Smooth muscle cell (in vitro differentiated cells): Measurements from ENCODE around the gene PTGES3. TPM values are rescaled to one million over a fixed set of nuclear protein-coding genes. Genes with fewer than 3 reads are reported as not detected.
"Not testable (repeated sequence)": the region's sequence is repeated elsewhere in the genome, so short reads cannot be mapped to it uniquely, and the experiment has no call there.

Source experiments
- DNase-seq: peaks from one replicate; lab custom pipeline; 2025; ENCODE audit not compliant: unreplicated experiment; lab: John Stamatoyannopoulos, UW
- H2AFZ ChIP-seq: fragments of 200-600 bp; sonication (generic); 2 replicates; pipeline ENCODE4 v1.6.0; 2016; ENCODE audit warnings: antibody characterized with exemption, low read depth, mild to moderate bottlenecking
- H3F3A ChIP-seq: fragments of 200-600 bp; sonication (generic); 2 replicates; pipeline ENCODE4 v1.6.0; 2017; ENCODE audit warnings: antibody characterized with exemption, low read depth
- H3K27ac ChIP-seq: fragments of 200-600 bp; sonication (generic); 2 replicates; pipeline ENCODE4 v1.5.1; 2016; ENCODE audit warnings: low read depth, mild to moderate bottlenecking
- H3K27me3 ChIP-seq: fragments of 200-600 bp; sonication (generic); 2 replicates; pipeline ENCODE4 v1.6.1; 2016; ENCODE audit warnings: low read depth, mild to moderate bottlenecking
- H3K36me3 ChIP-seq: fragments of 200-600 bp; sonication (generic); 2 replicates; pipeline ENCODE4 v1.5.1; 2016; ENCODE audit warnings: low read depth
- H3K4me1 ChIP-seq: fragments of 200-600 bp; sonication (generic); 2 replicates; pipeline ENCODE4 v1.5.1; 2016; ENCODE audit warnings: low read depth
- H3K4me2 ChIP-seq: fragments of 200-600 bp; sonication (generic); 2 replicates; pipeline ENCODE4 v1.6.0; 2016; ENCODE audit warnings: mild to moderate bottlenecking
- H3K4me3 ChIP-seq: fragments of 200-600 bp; sonication (generic); 2 replicates; pipeline ENCODE4 v1.5.1; 2016; ENCODE audit warnings: mild to moderate bottlenecking
- H3K79me2 ChIP-seq: fragments of 200-600 bp; sonication (generic); 2 replicates; pipeline ENCODE4 v1.6.0; 2016; ENCODE audit warnings: low read depth, mild to moderate bottlenecking
- H3K9ac ChIP-seq: fragments of 200-600 bp; sonication (generic); 2 replicates; pipeline ENCODE4 v1.6.0; 2016; ENCODE audit warnings: low read depth
- H3K9me3 ChIP-seq: fragments of 200-600 bp; sonication (generic); replicated peaks from 2 replicates; pipeline ENCODE4 v1.5.1; 2016; ENCODE audit warnings: low read depth
- H4K20me1 ChIP-seq: fragments of 200-600 bp; sonication (generic); 2 replicates; pipeline ENCODE4 v1.6.0; 2016; ENCODE audit warnings: low read depth
- CTCF ChIP-seq: fragments of 200-600 bp; sonication (generic); IDR thresholded peaks from 2 replicates; pipeline ENCODE4 v1.5.1; 2017; ENCODE audit warnings: borderline replicate concordance, mild to moderate bottlenecking, antibody characterized with exemption; ENCODE audit not compliant: insufficient read depth, poor library complexity, severe bottlenecking
- WGBS: methylation state at CpG from one replicate; pipeline ENCODE4 v1.1.7; 2016; ENCODE audit warnings: low lambda C conversion rate; 5-methylcytosine and 5-hydroxymethylcytosine counted together
- polyA plus RNA-seq: library from polyadenylated mRNA; unstranded; fragments of >200 nt; fragmentation: Nextera tagmentation; extraction: Ambion mirVana; gene quantifications from 2 replicates; pipeline ENCODE4 v1.2.1, GENCODE V29; 2016
- total RNA-seq: library from RNA; depleted of rRNA; stranded (reverse); fragments of >200 nt; gene quantifications from 2 replicates; pipeline ENCODE4 v1.2.3, GENCODE V29; 2014

The PTGES3 gene
- total and polyA plus RNA-seq, 2 experiments from 2014 or later, result 128 to 160 TPM

DNA sequence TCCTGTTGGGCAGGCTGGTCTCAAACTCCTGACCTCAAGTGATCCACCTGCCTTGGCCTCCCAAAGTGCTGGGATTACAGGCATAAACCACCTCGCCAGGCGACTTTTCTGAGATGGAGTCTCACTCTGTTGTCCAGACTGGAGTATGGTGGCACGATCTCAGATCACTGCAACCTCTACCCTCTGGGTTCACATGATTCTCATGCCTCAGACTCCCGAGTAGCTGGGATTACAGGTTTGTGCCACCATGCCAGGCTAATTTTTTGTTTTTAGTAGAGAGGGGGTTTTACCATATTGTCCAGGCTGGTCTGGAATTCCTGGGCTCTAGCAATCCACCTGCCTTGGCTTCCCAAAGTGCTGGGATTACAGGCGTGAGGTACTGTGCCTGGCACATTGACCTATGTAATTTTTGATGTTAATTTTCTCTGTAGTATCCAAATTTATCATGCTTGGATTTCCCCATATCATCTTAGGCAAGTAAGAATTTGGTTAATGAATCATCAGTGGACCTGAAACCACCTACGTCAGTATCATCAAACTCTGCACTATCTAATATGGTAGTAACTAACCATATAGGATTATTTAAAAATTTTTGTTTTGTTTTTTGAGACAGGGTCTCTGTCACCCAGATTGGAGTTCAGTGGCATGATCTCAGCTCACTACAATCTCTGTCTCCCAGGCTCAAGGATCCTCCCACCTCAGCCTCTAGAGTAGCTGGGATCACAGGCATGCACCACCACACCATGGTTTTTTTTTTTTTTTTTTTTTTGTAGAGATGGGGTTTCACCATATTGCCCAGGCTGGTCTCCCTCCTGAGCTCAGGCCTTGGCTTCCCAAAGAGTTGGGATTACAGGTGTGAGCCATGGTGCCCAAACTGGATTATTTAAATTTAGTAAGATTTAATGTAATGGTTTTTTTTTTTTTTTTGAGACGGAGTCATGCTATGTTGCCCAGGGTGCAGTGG, 30.4 kb downstream of the PTGES3 start:
- 94% methylated on average over 7 of the region's 7 CpGs for WGBS
- H3K36me3 ChIP-seq, result no peaks in the 10 kb centered on the region
- no peak overlapping the region for H3K27ac ChIP-seq
- H3K4me3 ChIP-seq, result no peak overlapping the region
- H2AFZ ChIP-seq, result no peak overlapping the region
- no peak for TF ChIP-seq CTCF
- H3K9ac ChIP-seq, result no peak overlapping the region
- no peaks in the 10 kb centered on the region for H3F3A ChIP-seq
- H3K4me1 ChIP-seq, result no peaks in the 10 kb centered on the region
- no peaks in the 10 kb centered on the region for H3K79me2 ChIP-seq
- no peaks in the 10 kb centered on the region for H3K27me3 ChIP-seq
- no peak overlapping the region for H3K4me2 ChIP-seq
- H3K9me3 ChIP-seq, result no peaks in the 10 kb centered on the region
- no peaks in the 10 kb centered on the region for H4K20me1 ChIP-seq
- DNase-seq, result no peak

- not testable (repeated sequence) for H3K4me3 ChIP-seq, H3K27me3 ChIP-seq, DNase-seq, H3K9me3 ChIP-seq, H2AFZ ChIP-seq, H3K79me2 ChIP-seq, H3K4me2 ChIP-seq, H3F3A ChIP-seq, H3K9ac ChIP-seq, H3K27ac ChIP-seq, H3K36me3 ChIP-seq, H4K20me1 ChIP-seq, H3K4me1 ChIP-seq
- WGBS, result 94% methylated on average over 5 of the region's 5 CpGs
These were observed 34.3 kb downstream of the PTGES3 start for GRCh38 chr12:56653781-56654180.

DNA sequence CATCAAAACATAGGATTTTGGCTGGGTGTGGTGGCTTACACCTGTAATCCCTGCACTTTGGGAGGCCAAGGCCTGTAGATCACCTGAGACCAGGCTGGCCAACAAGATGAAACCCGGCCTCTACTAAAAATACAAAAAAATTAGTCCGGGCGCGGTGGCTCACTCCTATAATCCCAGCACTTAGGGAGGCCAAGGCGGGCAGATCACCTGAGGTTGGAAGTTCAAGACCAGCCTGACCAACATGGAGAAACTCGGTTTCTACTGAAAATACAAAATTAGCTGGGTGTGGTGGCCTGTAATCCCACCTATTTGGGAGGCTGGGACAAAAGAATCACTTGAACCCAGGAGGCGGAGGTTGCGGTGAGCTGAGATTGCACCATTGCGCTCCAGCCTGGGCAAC, 40.1 kb downstream of the PTGES3 start:
- H3K27ac ChIP-seq, H3F3A ChIP-seq, DNase-seq, H3K9ac ChIP-seq, H3K27me3 ChIP-seq, H3K4me2 ChIP-seq, H3K9me3 ChIP-seq, H2AFZ ChIP-seq, H3K36me3 ChIP-seq, H3K4me3 ChIP-seq, H3K4me1 ChIP-seq: not testable (repeated sequence)
- over 99% methylated on average over 9 of the region's 9 CpGs for WGBS
- H3K79me2 ChIP-seq, result peaks cover 28% of the 10 kb centered on the region
- H4K20me1 ChIP-seq, result peaks cover 23% of the 10 kb centered on the region

DNA sequence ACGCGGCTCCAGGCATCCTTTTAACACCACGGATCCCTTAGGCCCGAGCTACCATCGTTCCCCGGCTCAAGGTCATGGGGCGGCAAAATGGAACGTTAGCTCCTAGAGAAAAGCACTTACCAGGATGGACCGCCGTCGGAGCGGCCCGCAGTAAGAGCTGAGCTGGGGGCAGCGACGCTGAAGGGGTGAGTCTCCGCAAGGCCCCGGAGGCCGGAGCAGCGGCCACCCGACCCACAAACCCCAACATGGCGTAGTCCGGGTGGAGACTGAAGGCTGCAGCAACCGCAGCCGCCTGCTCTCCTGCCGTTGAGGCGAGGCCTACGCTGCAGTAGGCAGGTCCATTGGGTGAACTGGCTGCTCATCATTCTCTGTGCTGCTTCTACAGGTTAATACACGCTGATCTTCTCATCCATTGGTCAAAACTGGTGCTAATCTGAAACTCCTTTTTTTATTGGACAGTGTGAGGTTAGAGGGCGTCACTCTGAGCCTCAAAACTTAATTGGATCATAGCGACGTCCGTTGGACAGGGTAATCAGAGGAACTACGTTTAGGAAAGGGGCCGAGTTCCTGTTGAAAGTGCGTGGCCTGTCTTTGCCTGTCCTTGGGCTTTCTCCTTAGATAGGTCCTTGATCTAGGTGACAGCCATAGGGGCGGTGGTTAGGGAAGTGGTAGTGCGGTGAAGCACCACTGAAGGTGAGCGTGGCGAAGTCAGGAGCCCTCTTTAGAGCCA, 42.2 kb downstream of the PTGES3 start, which contains the start of gene ATP5F1B:
Gene ATP5F1B, minus strand, starts transcription at position 268 of the 730 bp plus-strand sequence. Its CDS starts 21 bp downstream, at position 247.
- WGBS, result under 1% methylated on average over 39 of the region's 39 CpGs
- peaks cover 12% of the 10 kb centered on the region for H3F3A ChIP-seq
- H3K27ac ChIP-seq, result peak within 1 kb of the TSS; percentile 69
- peak within 1 kb of the TSS; percentile 83 for H3K9ac ChIP-seq
- H3K36me3 ChIP-seq, result peaks cover 3% of the 10 kb centered on the region
- H3K27me3 ChIP-seq, result no peaks in the 10 kb centered on the region
- H4K20me1 ChIP-seq, result peaks cover 43% of the 10 kb centered on the region
- peak within 1 kb of the TSS; percentile 76 for H3K4me3 ChIP-seq
- peak; percentile 46 for DNase-seq
- peak within 1 kb of the TSS; percentile 72 for H2AFZ ChIP-seq
- H3K79me2 ChIP-seq, result peaks cover 45% of the 10 kb centered on the region
- H3K4me2 ChIP-seq, result peak within 1 kb of the TSS; percentile 85
- peaks cover 6% of the 10 kb centered on the region for H3K4me1 ChIP-seq
- no peaks in the 10 kb centered on the region for H3K9me3 ChIP-seq
- TF ChIP-seq CTCF, result no peak
